HepG2 (cell line): Measurements from ENCODE around the gene RFC2. TPM values are rescaled to one million over a fixed set of nuclear protein-coding genes. Genes with fewer than 3 reads are reported as not detected.

Experiments used
- HOXA9 ChIP-seq: sonication (generic); formaldehyde crosslinking; IDR thresholded peaks from 2 replicates; pipeline ENCODE4 v1.8.1; 2022; ENCODE audit warnings: missing genetic modification reagents, mild to moderate bottlenecking, moderate library complexity, borderline replicate concordance
- JUNB ChIP-seq: sonication (generic); formaldehyde crosslinking; IDR thresholded peaks from 2 replicates; pipeline ENCODE4 v1.8.0; 2022; ENCODE audit warnings: missing genetic modification reagents, mild to moderate bottlenecking, borderline replicate concordance
- RFX3 ChIP-seq: IDR thresholded peaks from 2 replicates; pipeline ENCODE4 v1.6.1; 2016; ENCODE audit warnings: missing biosample characterization, missing genetic modification reagents
- SMAD3 ChIP-seq: sonication (generic); formaldehyde crosslinking; IDR thresholded peaks from 2 replicates; pipeline ENCODE4 v1.4.0; 2020; ENCODE audit warnings: missing genetic modification reagents
- SNRNP70 ChIP-seq: fragments of 200-400 bp; formaldehyde crosslinking; IDR thresholded peaks from 2 replicates; pipeline ENCODE4 v1.6.1; 2017; ENCODE audit warnings: mild to moderate bottlenecking, low read depth, low read length, moderate library complexity
- YEATS4 ChIP-seq: sonication (generic); formaldehyde crosslinking; IDR thresholded peaks from 2 replicates; pipeline ENCODE4 v1.4.0; 2020; ENCODE audit warnings: missing genetic modification reagents, borderline replicate concordance
- ZMYM3 ChIP-seq: sonication (generic); formaldehyde crosslinking; IDR thresholded peaks from 2 replicates; pipeline ENCODE4 v1.5.1; 2020; ENCODE audit warnings: mild to moderate bottlenecking, missing genetic modification reagents
- ZNF274 ChIP-seq: sonication (generic); formaldehyde crosslinking; IDR thresholded peaks from 2 replicates; pipeline ENCODE4 v1.5.1; 2020; ENCODE audit warnings: mild to moderate bottlenecking, missing genetic modification reagents
- polyA plus RNA-seq, 8 experiments: library from polyadenylated mRNA; depleted of rRNA in 3 of 8; stranded (reverse) in 7 of 8; unstranded in 1 of 8; fragments of >200 nt; fragmentation: Illumina TruSeq in 4 of 8; extraction: Trizol in 4 of 8; gene quantifications; 2 replicates each; pipeline versions ENCODE4 v1.2.1 to v1.2.3, GENCODE V29; 2011 to 2016; ENCODE audit warnings: low read depth in 4 of 8, missing spikeins in 1 of 8, mixed read lengths in 1 of 8; ENCODE audit not compliant: insufficient read depth in 1 of 8
- total RNA-seq, 5 experiments: library from RNA; depleted of rRNA; stranded (reverse); fragments of >200 nt; fragmentation: Illumina TruSeq; extraction: Trizol; gene quantifications; 2 replicates each; pipeline ENCODE4 v1.2.3, GENCODE V29; 2016; ENCODE audit warnings: low read depth in 1 of 5
- TF ChIP-seq, protein P1 (sequence below): sonication (generic); formaldehyde crosslinking; IDR thresholded peaks from one replicate; pipeline ENCODE4 v1.5.1; 2020; ENCODE audit warnings: mild to moderate bottlenecking, missing genetic modification reagents; ENCODE audit errors: not compliant biosample characterization
- TF ChIP-seq, protein P2 (sequence below): sonication (generic); formaldehyde crosslinking; IDR thresholded peaks from 2 replicates; pipeline ENCODE4 v1.5.0; 2020; ENCODE audit warnings: mild to moderate bottlenecking, missing genetic modification reagents

Gene RFC2
- total and polyA plus RNA-seq, 2 of the 13 experiments (the other 11 are each of a cell fraction or from before 2014, with no cell fraction given): 14.6 to 43.5 TPM

DNA sequence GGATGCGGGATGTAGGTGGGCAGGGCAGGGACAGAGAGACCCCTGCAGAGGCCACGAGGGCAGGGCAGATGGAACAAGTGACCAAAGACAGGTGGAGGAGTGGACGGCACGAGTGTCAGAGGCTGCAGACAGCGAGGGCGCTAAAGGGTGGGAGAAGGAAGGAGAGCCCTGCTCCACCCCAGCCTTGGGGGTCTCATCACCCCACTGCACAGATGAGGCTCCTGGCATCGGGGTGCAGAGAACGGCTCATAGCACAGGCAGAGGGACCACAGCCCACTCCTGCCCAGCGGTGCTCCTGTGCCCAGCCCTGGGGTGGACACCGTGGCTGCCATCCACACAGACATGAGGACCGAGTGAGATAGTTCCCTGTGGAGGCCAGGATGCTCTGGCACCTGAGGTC, 46.6 kb downstream of the RFC2 start (continued):
- TF ChIP-seq, protein P1, sequence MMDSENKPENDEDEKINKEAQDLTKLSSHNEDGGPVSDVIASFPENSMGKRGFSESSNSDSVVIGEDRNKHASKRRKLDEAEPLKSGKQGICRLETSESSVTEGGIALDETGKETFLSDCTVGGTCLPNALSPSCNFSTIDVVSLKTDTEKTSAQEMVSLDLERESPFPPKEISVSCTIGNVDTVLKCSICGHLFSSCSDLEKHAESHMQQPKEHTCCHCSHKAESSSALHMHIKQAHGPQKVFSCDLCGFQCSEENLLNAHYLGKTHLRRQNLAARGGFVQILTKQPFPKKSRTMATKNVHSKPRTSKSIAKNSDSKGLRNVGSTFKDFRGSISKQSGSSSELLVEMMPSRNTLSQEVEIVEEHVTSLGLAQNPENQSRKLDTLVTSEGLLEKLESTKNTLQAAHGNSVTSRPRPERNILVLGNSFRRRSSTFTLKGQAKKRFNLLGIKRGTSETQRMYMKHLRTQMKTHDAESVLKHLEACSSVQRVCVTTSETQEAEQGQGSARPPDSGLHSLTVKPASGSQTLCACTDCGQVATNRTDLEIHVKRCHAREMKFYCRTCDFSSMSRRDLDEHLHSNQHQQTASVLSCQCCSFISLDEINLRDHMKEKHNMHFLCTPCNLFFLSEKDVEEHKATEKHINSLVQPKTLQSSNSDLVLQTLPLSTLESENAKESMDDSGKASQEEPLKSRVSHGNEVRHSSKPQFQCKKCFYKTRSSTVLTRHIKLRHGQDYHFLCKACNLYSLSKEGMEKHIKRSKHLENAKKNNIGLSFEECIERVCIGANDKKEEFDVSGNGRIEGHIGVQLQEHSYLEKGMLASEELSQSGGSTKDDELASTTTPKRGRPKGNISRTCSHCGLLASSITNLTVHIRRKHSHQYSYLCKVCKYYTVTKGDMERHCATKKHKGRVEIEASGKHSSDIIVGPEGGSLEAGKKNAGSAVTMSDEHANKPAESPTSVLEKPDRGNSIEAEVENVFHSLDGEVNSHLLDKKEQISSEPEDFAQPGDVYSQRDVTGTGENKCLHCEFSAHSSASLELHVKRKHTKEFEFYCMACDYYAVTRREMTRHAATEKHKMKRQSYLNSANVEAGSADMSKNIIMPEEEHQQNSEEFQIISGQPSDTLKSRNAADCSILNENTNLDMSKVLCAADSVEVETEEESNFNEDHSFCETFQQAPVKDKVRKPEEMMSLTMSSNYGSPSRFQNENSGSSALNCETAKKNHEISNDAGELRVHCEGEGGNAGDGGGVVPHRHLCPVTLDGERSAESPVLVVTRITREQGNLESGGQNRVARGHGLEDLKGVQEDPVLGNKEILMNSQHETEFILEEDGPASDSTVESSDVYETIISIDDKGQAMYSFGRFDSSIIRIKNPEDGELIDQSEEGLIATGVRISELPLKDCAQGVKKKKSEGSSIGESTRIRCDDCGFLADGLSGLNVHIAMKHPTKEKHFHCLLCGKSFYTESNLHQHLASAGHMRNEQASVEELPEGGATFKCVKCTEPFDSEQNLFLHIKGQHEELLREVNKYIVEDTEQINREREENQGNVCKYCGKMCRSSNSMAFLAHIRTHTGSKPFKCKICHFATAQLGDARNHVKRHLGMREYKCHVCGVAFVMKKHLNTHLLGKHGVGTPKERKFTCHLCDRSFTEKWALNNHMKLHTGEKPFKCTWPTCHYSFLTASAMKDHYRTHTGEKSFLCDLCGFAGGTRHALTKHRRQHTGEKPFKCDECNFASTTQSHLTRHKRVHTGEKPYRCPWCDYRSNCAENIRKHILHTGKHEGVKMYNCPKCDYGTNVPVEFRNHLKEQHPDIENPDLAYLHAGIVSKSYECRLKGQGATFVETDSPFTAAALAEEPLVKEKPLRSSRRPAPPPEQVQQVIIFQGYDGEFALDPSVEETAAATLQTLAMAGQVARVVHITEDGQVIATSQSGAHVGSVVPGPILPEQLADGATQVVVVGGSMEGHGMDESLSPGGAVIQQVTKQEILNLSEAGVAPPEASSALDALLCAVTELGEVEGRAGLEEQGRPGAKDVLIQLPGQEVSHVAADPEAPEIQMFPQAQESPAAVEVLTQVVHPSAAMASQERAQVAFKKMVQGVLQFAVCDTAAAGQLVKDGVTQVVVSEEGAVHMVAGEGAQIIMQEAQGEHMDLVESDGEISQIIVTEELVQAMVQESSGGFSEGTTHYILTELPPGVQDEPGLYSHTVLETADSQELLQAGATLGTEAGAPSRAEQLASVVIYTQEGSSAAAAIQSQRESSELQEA (CRISPR knock-in tag): no peak
- TF ChIP-seq SNRNP70: no peak
- no peak for TF ChIP-seq RFX3 (CRISPR knock-in tag)
- TF ChIP-seq SMAD3 (CRISPR knock-in tag): no peak
- no peak for TF ChIP-seq HOXA9
- no peak for TF ChIP-seq YEATS4 (CRISPR knock-in tag)
- no peak for TF ChIP-seq ZMYM3 (CRISPR knock-in tag)
- TF ChIP-seq JUNB: no peak
- TF ChIP-seq ZNF274 (CRISPR knock-in tag): no peak
- TF ChIP-seq, protein P2, sequence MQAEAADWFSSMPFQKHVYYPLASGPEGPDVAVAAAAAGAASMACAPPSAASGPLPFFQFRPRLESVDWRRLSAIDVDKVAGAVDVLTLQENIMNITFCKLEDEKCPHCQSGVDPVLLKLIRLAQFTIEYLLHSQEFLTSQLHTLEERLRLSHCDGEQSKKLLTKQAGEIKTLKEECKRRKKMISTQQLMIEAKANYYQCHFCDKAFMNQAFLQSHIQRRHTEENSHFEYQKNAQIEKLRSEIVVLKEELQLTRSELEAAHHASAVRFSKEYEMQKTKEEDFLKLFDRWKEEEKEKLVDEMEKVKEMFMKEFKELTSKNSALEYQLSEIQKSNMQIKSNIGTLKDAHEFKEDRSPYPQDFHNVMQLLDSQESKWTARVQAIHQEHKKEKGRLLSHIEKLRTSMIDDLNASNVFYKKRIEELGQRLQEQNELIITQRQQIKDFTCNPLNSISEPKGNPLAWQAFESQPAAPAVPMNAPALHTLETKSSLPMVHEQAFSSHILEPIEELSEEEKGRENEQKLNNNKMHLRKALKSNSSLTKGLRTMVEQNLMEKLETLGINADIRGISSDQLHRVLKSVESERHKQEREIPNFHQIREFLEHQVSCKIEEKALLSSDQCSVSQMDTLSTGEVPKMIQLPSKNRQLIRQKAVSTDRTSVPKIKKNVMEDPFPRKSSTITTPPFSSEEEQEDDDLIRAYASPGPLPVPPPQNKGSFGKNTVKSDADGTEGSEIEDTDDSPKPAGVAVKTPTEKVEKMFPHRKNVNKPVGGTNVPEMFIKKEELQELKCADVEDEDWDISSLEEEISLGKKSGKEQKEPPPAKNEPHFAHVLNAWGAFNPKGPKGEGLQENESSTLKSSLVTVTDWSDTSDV (CRISPR knock-in tag): no peak
